IMR-90 (cell line): ENCODE measurements around the gene FAM163A. TPM values are rescaled to one million over a fixed set of nuclear protein-coding genes. Genes with fewer than 3 reads are reported as not detected.
A peak's percentile ranks its signal among the peaks of the same experiment; 100 is the strongest.

Experiments
- ATAC-seq: fragments of 200-7000 bp; cut with Tn5 transposase; 2 replicates; pipeline ENCODE4 v1.9.1; 2020; ENCODE audit warnings: low read depth, mild to moderate bottlenecking, moderate library complexity
- BruUV-seq: library from RNA; stranded (reverse); fragments of 400-500 nt; replicated peaks from 2 replicates; lab custom pipeline; 2021; lab: Mats Ljungman, UMichigan
- CTCF ChIA-PET: fragments of 300-600 bp; formaldehyde crosslinking; extraction: SDS; loops from one replicate; lab custom pipeline; 2021; ENCODE audit warnings: antibody characterized with exemption; lab: Yijun Ruan, JAX
- POLR2A ChIA-PET: fragments of 300-600 bp; sonication (Branson Sonifier 250); formaldehyde crosslinking; loops from one replicate; lab custom pipeline; 2022; ENCODE audit warnings: antibody characterized with exemption; ENCODE audit not compliant: unreplicated experiment; lab: Charles Lee
- DNase-seq: peaks from one replicate; pipeline ENCODE4 v3.0.0; 2013
- H2AFZ ChIP-seq: replicated peaks from 2 replicates; pipeline ENCODE3; 2013; ENCODE audit warnings: low read length, mild to moderate bottlenecking; ENCODE audit not compliant: poor library complexity
- H2AK5ac ChIP-seq: 2 replicates; pipeline ENCODE4 v1.6.1; 2013; ENCODE audit warnings: low read depth, low read length, inconsistent platforms
- H2AK9ac ChIP-seq: replicated peaks from 2 replicates; pipeline ENCODE3; 2013; ENCODE audit warnings: mild to moderate bottlenecking, low read depth, low read length, moderate library complexity; ENCODE audit not compliant: poor library complexity
- H2BK120ac ChIP-seq: 2 replicates; pipeline ENCODE4 v1.6.1; 2013; ENCODE audit warnings: low read depth, low read length, inconsistent platforms
- H2BK15ac ChIP-seq: 3 replicates; pipeline ENCODE4 v1.6.1; 2013; ENCODE audit warnings: low read depth, low read length, inconsistent platforms
- H2BK20ac ChIP-seq: 2 replicates; pipeline ENCODE4 v1.6.1; 2013; ENCODE audit warnings: low read depth, mild to moderate bottlenecking, inconsistent platforms, low read length, moderate library complexity
- H2BK5ac ChIP-seq: 2 replicates; pipeline ENCODE4 v1.6.1; 2013; ENCODE audit warnings: mild to moderate bottlenecking, low read depth, low read length, inconsistent platforms; ENCODE audit not compliant: poor library complexity, severe bottlenecking
- H3K14ac ChIP-seq: replicated peaks from 2 replicates; pipeline ENCODE4 v1.6.1; 2013; ENCODE audit warnings: low read depth, low read length, inconsistent platforms
- H3K18ac ChIP-seq: 2 replicates; pipeline ENCODE4 v1.6.1; 2013; ENCODE audit warnings: low read depth, low read length, control low read depth
- H3K23ac ChIP-seq: 2 replicates; pipeline ENCODE4 v1.6.1; 2013; ENCODE audit warnings: low read depth, low read length, inconsistent platforms
- H3K27ac ChIP-seq: 2 replicates; pipeline ENCODE4 v1.5.1; 2013; ENCODE audit warnings: mild to moderate bottlenecking, control low read depth, low read length; ENCODE audit not compliant: insufficient read depth
- H3K27me3 ChIP-seq: 2 replicates; pipeline ENCODE4 v1.6.1; 2013; ENCODE audit warnings: low read length; ENCODE audit not compliant: control insufficient read depth, insufficient read depth
- H3K36me3 ChIP-seq: 2 replicates; pipeline ENCODE4 v1.6.1; 2013; ENCODE audit warnings: low read length, mixed read lengths; ENCODE audit not compliant: control insufficient read depth, insufficient read depth
- H3K4ac ChIP-seq: 2 replicates; pipeline ENCODE4 v1.6.1; 2013; ENCODE audit warnings: low read depth, low read length, inconsistent platforms
- H3K4me1 ChIP-seq: 2 replicates; pipeline ENCODE4 v1.6.1; 2013; ENCODE audit warnings: low read length, mixed read lengths; ENCODE audit not compliant: control insufficient read depth, insufficient read depth
- H3K4me2 ChIP-seq: 2 replicates; pipeline ENCODE4 v1.6.1; 2013; ENCODE audit warnings: low read depth, mild to moderate bottlenecking, control low read depth, low read length, moderate library complexity
- H3K4me3 ChIP-seq: 2 replicates; pipeline ENCODE4 v1.5.1; 2013; ENCODE audit warnings: low read depth, mild to moderate bottlenecking, control low read depth, low read length, moderate library complexity; ENCODE audit not compliant: insufficient read depth
- H3K56ac ChIP-seq: 2 replicates; pipeline ENCODE4 v1.6.1; 2013; ENCODE audit warnings: low read length, inconsistent platforms; ENCODE audit not compliant: insufficient read depth; ENCODE audit errors: extremely low read depth
- H3K79me1 ChIP-seq, 2 experiments: 2 replicates each; pipeline ENCODE4 v1.6.1; 2013; ENCODE audit warnings: low read length in 2 of 2, inconsistent platforms in 1 of 2, low read depth in 1 of 2
- H3K9ac ChIP-seq: 2 replicates; pipeline ENCODE4 v1.6.1; 2013; ENCODE audit warnings: low read depth, low read length, control low read depth
- H3K9me1 ChIP-seq: 2 replicates; pipeline ENCODE4 v1.6.1; 2013; ENCODE audit warnings: low read length, inconsistent platforms; ENCODE audit not compliant: insufficient read depth
- H3K9me3 ChIP-seq: 2 replicates; pipeline ENCODE4 v1.6.1; 2013; ENCODE audit warnings: low read length; ENCODE audit not compliant: control insufficient read depth, insufficient read depth
- H4K20me1 ChIP-seq: 2 replicates; pipeline ENCODE4 v1.6.1; 2013; ENCODE audit warnings: low read length, inconsistent platforms; ENCODE audit not compliant: insufficient read depth
- H4K5ac ChIP-seq: 2 replicates; pipeline ENCODE4 v1.6.1; 2013; ENCODE audit warnings: mild to moderate bottlenecking, low read depth, low read length, control low read depth
- H4K8ac ChIP-seq, 2 experiments: 2 replicates each; pipeline ENCODE4 v1.6.1; 2013; ENCODE audit warnings: low read depth in 2 of 2, low read length in 2 of 2, control low read depth in 1 of 2, inconsistent platforms in 1 of 2
- H4K91ac ChIP-seq: 2 replicates; pipeline ENCODE4 v1.6.1; 2013; ENCODE audit warnings: low read depth, low read length, inconsistent platforms; ENCODE audit not compliant: insufficient read depth
- CTCF ChIP-seq: conservative IDR thresholded peaks from 2 replicates; pipeline ENCODE4 v1.5.1; 2012; ENCODE audit warnings: mild to moderate bottlenecking, low read depth, low read length, improper control_type of control experiment
- FOS ChIP-seq: fragments of 150-350 bp; IDR thresholded peaks from 2 replicates; pipeline ENCODE4 v1.6.1; 2016; ENCODE audit warnings: low read depth, low read length
- MXI1 ChIP-seq: IDR thresholded peaks from 2 replicates; pipeline ENCODE4 v1.6.1; 2012; ENCODE audit warnings: low read depth, mild to moderate bottlenecking, low read length, moderate library complexity, borderline replicate concordance
- NFE2L2 ChIP-seq: fragments of 150-350 bp; IDR thresholded peaks from 2 replicates; pipeline ENCODE4 v1.6.1; 2016; ENCODE audit warnings: low read depth, mild to moderate bottlenecking, low read length
- RCOR1 ChIP-seq: IDR thresholded peaks from 2 replicates; pipeline ENCODE4 v1.6.1; 2012; ENCODE audit warnings: mild to moderate bottlenecking, low read length, improper control_type of control experiment; ENCODE audit not compliant: insufficient replicate concordance
- WGBS, 2 experiments: methylation state at CpG; one replicate each; pipeline versions ENCODE4 v1.1.5 to v1.1.7; 2013; ENCODE audit warnings: missing lambda C conversion rate in 2 of 2; ENCODE audit not compliant: insufficient read length in 1 of 2; ENCODE audit errors: extremely low coverage in 2 of 2; 5-methylcytosine and 5-hydroxymethylcytosine counted together
- dilution Hi-C: fragments of 300-500 bp; cut with HindIII; formaldehyde crosslinking; loops from one replicate; pipeline ENCODE4 v1.14.3; 2018; ENCODE audit warnings: low sequenced_read_pairs; ENCODE audit not compliant: unreplicated experiment
- in situ Hi-C: fragments of 300-500 bp; cut with MboI; formaldehyde crosslinking; loops from 3 replicates; pipeline ENCODE4 v1.14.3; 2019; ENCODE audit warnings: low sequenced_read_pairs, inconsistent platforms, mixed read lengths
- intact Hi-C: fragments of 100-400 bp; cut with micrococcal nuclease; formaldehyde crosslinking; loops from 2 replicates; pipeline ENCODE4 v1.10.0; 2022
- polyA plus RNA-seq, 3 experiments: library from polyadenylated mRNA; depleted of rRNA; stranded (reverse); fragments of >200 nt; gene quantifications; 2 replicates each; pipeline ENCODE4 v1.2.3, GENCODE V29; 2012; ENCODE audit warnings: low replicate concordance in 1 of 3
- total RNA-seq: library from RNA; depleted of rRNA; stranded (reverse); fragments of >200 nt; gene quantifications from 2 replicates; pipeline ENCODE4 v1.2.3, GENCODE V29; 2012

FAM163A gene
- total and polyA plus RNA-seq, 2 of the 4 experiments (the other 2 are of a cell fraction) = not detected

GRCh38 chr1:179816196-179816960, 73.3 kb downstream of the FAM163A start (continued):
- no peak for TF ChIP-seq MXI1

- ChIA-PET CTCF (interaction anchor here (1.2 to 6.2 kb wide), 3 partner anchors 8 to 112 kb away, joined by 3 to 104 read pairs (median 17); no protein-coding TSS in a partner anchor), POLR2A (no interaction called here)
- Histone ChIP-seq H3K27me3 (peaks cover 19% of the 10 kb centered on the region), H4K20me1 (no peaks in the 10 kb centered on the region), H3K9ac (no peak overlapping the region), H3K14ac (no peak overlapping the region), H2BK20ac (no peak overlapping the region), H2AK5ac (no peak overlapping the region), H3K9me3 (no peaks in the 10 kb centered on the region), H3K36me3 (no peaks in the 10 kb centered on the region), H3K4me2 (no peak overlapping the region), H3K79me1 (no peaks in the 10 kb centered on the region), H4K91ac (no peak overlapping the region), H2AFZ (peak overlapping the region; percentile 44), H4K5ac (no peak overlapping the region), H3K4ac (no peak overlapping the region), H3K27ac (no peak overlapping the region), H3K56ac (no peak overlapping the region), H2BK15ac (no peak overlapping the region), H4K8ac (no peak overlapping the region), H3K23ac (no peak overlapping the region), H3K4me1 (peaks cover 22% of the 10 kb centered on the region), H3K18ac (no peak overlapping the region), H3K4me3 (no peak overlapping the region), H2BK120ac (no peak overlapping the region), H2BK5ac (no peak overlapping the region), H2AK9ac (peak overlapping the region; percentile 19), H3K9me1 (peaks cover 5% of the 10 kb centered on the region; the same call in 1 of the 2 replicates)
- in situ Hi-C loops (loop anchor here (25.0 kb wide), 1 partner anchor 580 kb away; the partner anchor contains the start of gene ABL2), intact Hi-C loops (no loop called here), dilution Hi-C loops (no loop called here)
- ATAC-seq (no peak), DNase-seq (no peak)
- no CpG with 5 or more reads among the region's 8 CpGs for WGBS, 2 experiments
- TF ChIP-seq CTCF (no peak), NFE2L2 (no peak), FOS (no peak), RCOR1 (no peak)
- no TSS peak for BruUV-seq
Measured at GRCh38 chr1:179817056-179817455, 74.0 kb downstream of the FAM163A start.
